Progenitor cell of endocrine pancreas (in vitro differentiated cells): ENCODE results near the gene PCBP3. TPM values are rescaled to one million over a fixed set of nuclear protein-coding genes. Genes with fewer than 3 reads are reported as not detected.
"Not testable (repeated sequence)": the region's sequence is repeated elsewhere in the genome, so short reads cannot be mapped to it uniquely, and the experiment has no call there.

Experiments used
- DNase-seq: peaks from one replicate; pipeline ENCODE4 v3.0.0; 2021; ENCODE audit warnings: low spot score; ENCODE audit not compliant: unreplicated experiment
- H3K27ac Mint-ChIP-seq: 2 replicates; pipeline ENCODE4 v1.8.0; 2021; ENCODE audit warnings: mild to moderate bottlenecking, moderate library complexity, mixed read lengths
- H3K27me3 Mint-ChIP-seq: 2 replicates; pipeline ENCODE4 v1.8.0; 2021; ENCODE audit warnings: mixed read lengths
- H3K36me3 Mint-ChIP-seq: 2 replicates; pipeline ENCODE4 v1.8.0; 2022; ENCODE audit warnings: mixed read lengths; ENCODE audit not compliant: insufficient read depth
- H3K4me1 Mint-ChIP-seq: 2 replicates; pipeline ENCODE4 v1.8.0; 2021; ENCODE audit warnings: low read depth, mixed read lengths
- H3K4me3 Mint-ChIP-seq: 2 replicates; pipeline ENCODE4 v1.8.0; 2021; ENCODE audit warnings: low read depth, mild to moderate bottlenecking, moderate library complexity, mixed read lengths
- H3K9me3 Mint-ChIP-seq: 2 replicates; pipeline ENCODE4 v1.8.0; 2021; ENCODE audit warnings: low read depth, mixed read lengths
- CTCF ChIP-seq: fragments of 200-600 bp; sonication (generic); IDR thresholded peaks from one replicate; pipeline ENCODE4 v1.5.0; 2021; ENCODE audit warnings: antibody characterized with exemption, mild to moderate bottlenecking; ENCODE audit not compliant: unreplicated experiment
- total RNA-seq: library from RNA; stranded (reverse); gene quantifications from 2 replicates; pipeline ENCODE4 v1.2.1, GENCODE V29; 2021

Gene PCBP3
- total RNA-seq, 1 donor from 2014 or later = 3.7 TPM

- DNase-seq = no peak
- H3K27ac Mint-ChIP-seq = no peak overlapping the region
- TF ChIP-seq CTCF = no peak
- peaks cover 10% of the 10 kb centered on the region for H3K27me3 Mint-ChIP-seq
- no peaks in the 10 kb centered on the region for H3K9me3 Mint-ChIP-seq
- no peaks in the 10 kb centered on the region for H3K4me1 Mint-ChIP-seq
- no peak overlapping the region for H3K4me3 Mint-ChIP-seq
- no peaks in the 10 kb centered on the region for H3K36me3 Mint-ChIP-seq
These were observed 185.3 kb downstream of the PCBP3 start for GRCh38 chr21:45828580-45829570.

GRCh38 chr21:45829668-45830067 lies 186.1 kb downstream of the PCBP3 start:
- TF ChIP-seq CTCF = no peak
- no peak for DNase-seq
- Mint-ChIP-seq H3K4me3 (no peak overlapping the region), H3K9me3 (no peaks in the 10 kb centered on the region), H3K27ac (no peak overlapping the region), H3K36me3 (no peaks in the 10 kb centered on the region), H3K4me1 (no peaks in the 10 kb centered on the region), H3K27me3 (peaks cover 5% of the 10 kb centered on the region)

- DNase-seq = no peak
These were observed 186.7 kb downstream of the PCBP3 start for GRCh38 chr21:45830221-45830640.

GRCh38 chr21:45830720-45831366 lies 187.3 kb downstream of the PCBP3 start:
- Mint-ChIP-seq H3K27ac (no peak overlapping the region), H3K27me3 (peaks cover 5% of the 10 kb centered on the region), H3K4me1 (no peaks in the 10 kb centered on the region), H3K36me3 (no peaks in the 10 kb centered on the region), H3K9me3 (no peaks in the 10 kb centered on the region), H3K4me3 (no peak overlapping the region)
- no peak for TF ChIP-seq CTCF
- DNase-seq = no peak

More at GRCh38 chr21:45830221-45830640, 186.7 kb downstream of the PCBP3 start:
- peaks cover 5% of the 10 kb centered on the region for H3K27me3 Mint-ChIP-seq
- H3K4me1 Mint-ChIP-seq = no peaks in the 10 kb centered on the region
- no peak overlapping the region for H3K4me3 Mint-ChIP-seq
- no peaks in the 10 kb centered on the region for H3K9me3 Mint-ChIP-seq
- TF ChIP-seq CTCF = no peak
- no peak overlapping the region for H3K27ac Mint-ChIP-seq
- no peaks in the 10 kb centered on the region for H3K36me3 Mint-ChIP-seq

- no peak for TF ChIP-seq CTCF
- H3K9me3 Mint-ChIP-seq = no peaks in the 10 kb centered on the region
- H3K4me1 Mint-ChIP-seq = no peaks in the 10 kb centered on the region
- H3K36me3 Mint-ChIP-seq = no peaks in the 10 kb centered on the region
- H3K27ac Mint-ChIP-seq = no peak overlapping the region
- H3K27me3 Mint-ChIP-seq = peaks cover 4% of the 10 kb centered on the region
- no peak for DNase-seq
- H3K4me3 Mint-ChIP-seq = no peak overlapping the region
These were observed 188.6 kb downstream of the PCBP3 start for GRCh38 chr21:45831991-45832740.

GRCh38 chr21:45832741-45833235 lies 189.3 kb downstream of the PCBP3 start:
- not testable (repeated sequence) for H3K27ac Mint-ChIP-seq, DNase-seq, H3K4me1 Mint-ChIP-seq, H3K4me3 Mint-ChIP-seq, H3K27me3 Mint-ChIP-seq, H3K9me3 Mint-ChIP-seq, H3K36me3 Mint-ChIP-seq
